Measurements from ENCODE around the gene TPTE2. TPM values are rescaled to one million over a fixed set of nuclear protein-coding genes. Genes with fewer than 3 reads are reported as not detected.

The TPTE2 gene
- total and polyA plus RNA-seq, 2 of the 8 experiments (the other 6 are each of a cell fraction or from before 2014, with no cell fraction given): not detected

- WGBS, 2 experiments (ENCODE audit: extremely low coverage in 1 of 2, insufficient coverage in 1 of 2, insufficient read length in 1 of 2, insufficient replicate concordance in 2 of 2, low coverage in 1 of 2, low lambda C conversion rate in 2 of 2, missing lambda C conversion rate in 1 of 2): 93% methylated on average over 22 of the region's 30 CpGs; no CpG with 5 or more reads in 1 of the 2 experiments
- Histone ChIP-seq H4K91ac (replicated peaks; ENCODE audit: insufficient read length, low read length) (no peak overlapping the region), H3K79me2 (ENCODE audit: control insufficient read depth in 1 of 2, insufficient read depth in 2 of 2, low read length in 2 of 2) (no peaks in the 10 kb centered on the region), H3K14ac (ENCODE audit: insufficient read length) (no peak overlapping the region), H3K4me1 (replicated peaks in 1 of 4; ENCODE audit: control insufficient read depth in 3 of 4, insufficient read depth in 4 of 4, low read length in 3 of 4) (no peaks in the 10 kb centered on the region), H2AK5ac (ENCODE audit: low read depth, low read length) (no peak overlapping the region), H3K27me3 (replicated peaks in 1 of 4; ENCODE audit: control insufficient read depth in 3 of 4, extremely low read depth in 1 of 4, insufficient read depth in 3 of 4, low read length in 3 of 4) (no peaks in the 10 kb centered on the region), H3K23ac (ENCODE audit: insufficient read length) (no peak overlapping the region), H4K5ac (ENCODE audit: insufficient read length, low read depth, low read length) (no peak overlapping the region), H3K79me1 (ENCODE audit: low read depth, low read length) (no peaks in the 10 kb centered on the region), H3K27ac (ENCODE audit: low read depth, low read length) (no peak overlapping the region), H3K9ac (replicated peaks in 1 of 4; ENCODE audit: extremely low read depth in 1 of 4, low read depth in 3 of 4, low read length in 3 of 4) (no peak overlapping the region), H2BK20ac (ENCODE audit: low read length) (no peak overlapping the region), H2BK12ac (ENCODE audit: low read depth, low read length) (no peak overlapping the region), H3K18ac (ENCODE audit: extremely low read depth, low read length) (no peak overlapping the region), H3K36me3 (ENCODE audit: control insufficient read depth in 2 of 4, insufficient read depth in 4 of 4, low read length in 3 of 4) (no peaks in the 10 kb centered on the region), H2BK120ac (replicated peaks; ENCODE audit: low read depth, low read length) (no peak overlapping the region), H3K4me3 (ENCODE audit: extremely low read depth in 1 of 4, insufficient read depth in 2 of 4, low read depth in 3 of 4, low read length in 4 of 4) (no peak overlapping the region), H3K56ac (replicated peaks; ENCODE audit: insufficient read length, low read depth, low read length) (no peak overlapping the region), H3K9me3 (ENCODE audit: insufficient read depth in 2 of 2, low read depth in 1 of 2, low read length in 1 of 2) (peaks cover 16 to 53% of the 10 kb centered on the region in 2 experiments; a peak in 3 of 4 replicates), H3K23me2 (ENCODE audit: low read depth, low read length) (no peaks in the 10 kb centered on the region), H2BK5ac (ENCODE audit: low read depth, low read length) (no peak overlapping the region), H2AFZ (ENCODE audit: low read length) (no peak overlapping the region), H3K4me2 (ENCODE audit: insufficient read depth in 1 of 2, low read depth in 2 of 2, low read length in 2 of 2) (no peak overlapping the region), H2BK15ac (ENCODE audit: low read length) (no peak overlapping the region), H4K20me1 (replicated peaks in 1 of 2; ENCODE audit: control insufficient read depth in 1 of 2, insufficient read depth in 2 of 2, low read length in 2 of 2) (no peaks in the 10 kb centered on the region), H4K8ac (ENCODE audit: extremely low read depth, insufficient read depth, low read length) (no peak overlapping the region), H3K4ac (replicated peaks; ENCODE audit: insufficient read length, low read depth, low read length) (no peak overlapping the region)
- TF ChIP-seq ATF2 (IDR thresholded peaks at IDR 0.05; ENCODE audit: low read length) (no peak), FOSL1 (IDR thresholded peaks at IDR 0.05; ENCODE audit: insufficient read depth, low read depth, low read length) (no peak), CBX8 (IDR thresholded peaks at IDR 0.05; ENCODE audit: borderline replicate concordance, low read depth, low read length) (no peak), PHF8 (conservative IDR thresholded peaks at IDR 0.05; ENCODE audit: low read depth, low read length) (no peak), TAF1 (IDR thresholded peaks at IDR 0.05; ENCODE audit: low read depth, low read length) (no peak), TCF12 (IDR thresholded peaks at IDR 0.05; ENCODE audit: low read depth, low read length) (no peak), ASH2L (IDR thresholded peaks at IDR 0.05; ENCODE audit: low read length) (no peak), EZH2 (IDR thresholded peaks at IDR 0.05; ENCODE audit: low read depth, low read length, severe bottlenecking) (no peak), SIRT6 (IDR thresholded peaks at IDR 0.05; ENCODE audit: low read length) (no peak), SP2 (IDR thresholded peaks at IDR 0.05; ENCODE audit: low read length) (no peak), BRCA1 (IDR thresholded peaks at IDR 0.05; ENCODE audit: low read depth, low read length) (no peak), HDAC2 (IDR thresholded peaks at IDR 0.05; ENCODE audit: borderline replicate concordance in 1 of 2, low read depth in 2 of 2, low read length in 2 of 2) (no peak)
- FAIRE-seq (no peak), DNase-seq (ENCODE audit: low read depth in 1 of 2, low spot score in 2 of 2) (no peak)
- ChIA-PET POLR2A (ENCODE audit: partially characterized antibody) (no interaction called here), CTCF (ENCODE audit: partially characterized antibody) (no interaction called here)
These were observed 179.2 kb downstream of the TPTE2 start for GRCh38 chr13:19382111-19382510.

All from H1 (cell line).